ENCODE measurements around the gene CD22. TPM values are rescaled to one million over a fixed set of nuclear protein-coding genes. Genes with fewer than 3 reads are reported as not detected.

The CD22 gene
- total and polyA plus RNA-seq, 2 of the 13 experiments (the other 11 are each of a cell fraction or from before 2014, with no cell fraction given): 0.71 to 1.7 TPM

DNA sequence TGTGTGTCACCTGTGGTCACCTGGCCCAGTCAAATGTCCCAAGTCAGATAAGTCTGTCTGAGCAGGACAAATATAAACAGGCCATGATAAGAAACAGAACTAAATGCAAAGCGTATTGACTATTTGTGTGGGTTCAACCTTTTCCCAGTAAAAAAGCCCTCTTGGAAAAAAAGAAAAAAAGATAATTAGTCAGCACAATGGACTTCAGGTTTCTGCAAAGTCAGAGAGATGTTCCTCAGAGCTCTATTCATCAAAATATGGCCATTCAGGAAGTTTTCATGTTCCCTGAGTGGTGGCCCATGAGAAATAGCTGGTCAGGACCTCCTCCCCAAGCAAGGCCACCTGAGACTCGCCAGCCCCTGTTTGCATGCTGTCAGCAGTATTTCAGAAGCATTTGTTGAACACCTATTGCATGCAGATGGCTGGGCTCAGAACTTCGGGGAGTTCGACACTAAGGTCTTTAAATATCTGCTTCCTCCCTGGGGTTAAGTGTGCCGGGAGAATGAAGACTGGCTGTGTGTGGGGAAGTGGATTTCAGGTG, 32.0 kb downstream of the CD22 start:
- ChIA-PET CTCF (ENCODE audit: low intra/inter-chr PET ratio, low total read pairs) (no interaction called here), POLR2A (no interaction called here)
- Histone ChIP-seq H3K27me3 (ENCODE audit: control insufficient read depth in 1 of 2, insufficient read depth in 2 of 2, low read length in 2 of 2) (peaks cover 8 to 29% of the 10 kb centered on the region in 2 experiments; a peak in 4 of 5 replicates), H3K9me3 (ENCODE audit: low read length) (no peaks in the 10 kb centered on the region), H3K27ac (ENCODE audit: extremely low read length, insufficient read depth, low read length) (no peak overlapping the region), H3K79me2 (ENCODE audit: insufficient read depth, low read length) (no peaks in the 10 kb centered on the region), H3K4me2 (ENCODE audit: low read depth, low read length) (no peak overlapping the region), H2AFZ (ENCODE audit: low read length) (no peak overlapping the region), H4K20me1 (ENCODE audit: insufficient read depth, low read length) (no peaks in the 10 kb centered on the region), H3K9ac (ENCODE audit: insufficient read depth, low read depth, low read length) (no peak overlapping the region), H3K4me3 (replicated peaks in 1 of 3; ENCODE audit: insufficient read depth in 1 of 3, low read depth in 2 of 3, low read length in 3 of 3) (no peak overlapping the region), H3K36me3 (replicated peaks in 1 of 2; ENCODE audit: control insufficient read depth in 1 of 2, insufficient read depth in 2 of 2, low read length in 2 of 2) (no peaks in the 10 kb centered on the region), H3K4me1 (ENCODE audit: insufficient read depth, low read length) (peaks cover 18% of the 10 kb centered on the region)
- no peak for DNase-seq (ENCODE audit: low spot score)
- ATAC-seq: no peak
- in situ Hi-C loops (cut with HindIII; ENCODE audit: extremely low pct_ligation_motif_present, low pct_unique_long_range_greater_than_20kb): no loop called here
- BruUV-seq (replicated peaks): no TSS peak
- no peak for FAIRE-seq
- WGBS (ENCODE audit: low lambda C conversion rate): 9% methylated on average over 4 of the region's 5 CpGs
- intact Hi-C loops (cut with micrococcal nuclease; ENCODE audit: unreplicated experiment): no loop called here
- TF ChIP-seq ZNF605 (CRISPR knock-in tag; IDR thresholded peaks at IDR 0.05): no peak
- no peak for TF ChIP-seq ZNF768 (CRISPR knock-in tag; IDR thresholded peaks at IDR 0.05)
- no peak for TF ChIP-seq ZNF124 (CRISPR knock-in tag; IDR thresholded peaks at IDR 0.05)
- no peak for TF ChIP-seq ZNF570 (CRISPR knock-in tag; IDR thresholded peaks at IDR 0.05; ENCODE audit: borderline replicate concordance)
- peak; percentile 45 for TF ChIP-seq MAFF (IDR thresholded peaks at IDR 0.05; ENCODE audit: low read depth, low read length)
- TF ChIP-seq, protein P1, sequence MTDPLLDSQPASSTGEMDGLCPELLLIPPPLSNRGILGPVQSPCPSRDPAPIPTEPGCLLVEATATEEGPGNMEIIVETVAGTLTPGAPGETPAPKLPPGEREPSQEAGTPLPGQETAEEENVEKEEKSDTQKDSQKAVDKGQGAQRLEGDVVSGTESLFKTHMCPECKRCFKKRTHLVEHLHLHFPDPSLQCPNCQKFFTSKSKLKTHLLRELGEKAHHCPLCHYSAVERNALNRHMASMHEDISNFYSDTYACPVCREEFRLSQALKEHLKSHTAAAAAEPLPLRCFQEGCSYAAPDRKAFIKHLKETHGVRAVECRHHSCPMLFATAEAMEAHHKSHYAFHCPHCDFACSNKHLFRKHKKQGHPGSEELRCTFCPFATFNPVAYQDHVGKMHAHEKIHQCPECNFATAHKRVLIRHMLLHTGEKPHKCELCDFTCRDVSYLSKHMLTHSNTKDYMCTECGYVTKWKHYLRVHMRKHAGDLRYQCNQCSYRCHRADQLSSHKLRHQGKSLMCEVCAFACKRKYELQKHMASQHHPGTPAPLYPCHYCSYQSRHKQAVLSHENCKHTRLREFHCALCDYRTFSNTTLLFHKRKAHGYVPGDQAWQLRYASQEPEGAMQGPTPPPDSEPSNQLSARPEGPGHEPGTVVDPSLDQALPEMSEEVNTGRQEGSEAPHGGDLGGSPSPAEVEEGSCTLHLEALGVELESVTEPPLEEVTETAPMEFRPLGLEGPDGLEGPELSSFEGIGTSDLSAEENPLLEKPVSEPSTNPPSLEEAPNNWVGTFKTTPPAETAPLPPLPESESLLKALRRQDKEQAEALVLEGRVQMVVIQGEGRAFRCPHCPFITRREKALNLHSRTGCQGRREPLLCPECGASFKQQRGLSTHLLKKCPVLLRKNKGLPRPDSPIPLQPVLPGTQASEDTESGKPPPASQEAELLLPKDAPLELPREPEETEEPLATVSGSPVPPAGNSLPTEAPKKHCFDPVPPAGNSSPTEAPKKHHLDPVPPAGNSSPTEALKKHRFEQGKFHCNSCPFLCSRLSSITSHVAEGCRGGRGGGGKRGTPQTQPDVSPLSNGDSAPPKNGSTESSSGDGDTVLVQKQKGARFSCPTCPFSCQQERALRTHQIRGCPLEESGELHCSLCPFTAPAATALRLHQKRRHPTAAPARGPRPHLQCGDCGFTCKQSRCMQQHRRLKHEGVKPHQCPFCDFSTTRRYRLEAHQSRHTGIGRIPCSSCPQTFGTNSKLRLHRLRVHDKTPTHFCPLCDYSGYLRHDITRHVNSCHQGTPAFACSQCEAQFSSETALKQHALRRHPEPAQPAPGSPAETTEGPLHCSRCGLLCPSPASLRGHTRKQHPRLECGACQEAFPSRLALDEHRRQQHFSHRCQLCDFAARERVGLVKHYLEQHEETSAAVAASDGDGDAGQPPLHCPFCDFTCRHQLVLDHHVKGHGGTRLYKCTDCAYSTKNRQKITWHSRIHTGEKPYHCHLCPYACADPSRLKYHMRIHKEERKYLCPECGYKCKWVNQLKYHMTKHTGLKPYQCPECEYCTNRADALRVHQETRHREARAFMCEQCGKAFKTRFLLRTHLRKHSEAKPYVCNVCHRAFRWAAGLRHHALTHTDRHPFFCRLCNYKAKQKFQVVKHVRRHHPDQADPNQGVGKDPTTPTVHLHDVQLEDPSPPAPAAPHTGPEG (CRISPR knock-in tag; IDR thresholded peaks at IDR 0.05): no peak
- TF ChIP-seq CAMTA2 (CRISPR knock-in tag; IDR thresholded peaks at IDR 0.05; ENCODE audit: borderline replicate concordance): no peak
- TF ChIP-seq IKZF4 (CRISPR knock-in tag; IDR thresholded peaks at IDR 0.05; ENCODE audit: borderline replicate concordance, low read depth, not compliant biosample characterization): no peak
- TF ChIP-seq MAFK (conservative IDR thresholded peaks at IDR 0.05 in 1 of 2, IDR thresholded peaks at IDR 0.05 in 1 of 2; ENCODE audit: low read length in 2 of 2): peak in 1 of 2 experiments; percentile 20; a peak in 2 of 4 replicates
- TF ChIP-seq, protein P2, sequence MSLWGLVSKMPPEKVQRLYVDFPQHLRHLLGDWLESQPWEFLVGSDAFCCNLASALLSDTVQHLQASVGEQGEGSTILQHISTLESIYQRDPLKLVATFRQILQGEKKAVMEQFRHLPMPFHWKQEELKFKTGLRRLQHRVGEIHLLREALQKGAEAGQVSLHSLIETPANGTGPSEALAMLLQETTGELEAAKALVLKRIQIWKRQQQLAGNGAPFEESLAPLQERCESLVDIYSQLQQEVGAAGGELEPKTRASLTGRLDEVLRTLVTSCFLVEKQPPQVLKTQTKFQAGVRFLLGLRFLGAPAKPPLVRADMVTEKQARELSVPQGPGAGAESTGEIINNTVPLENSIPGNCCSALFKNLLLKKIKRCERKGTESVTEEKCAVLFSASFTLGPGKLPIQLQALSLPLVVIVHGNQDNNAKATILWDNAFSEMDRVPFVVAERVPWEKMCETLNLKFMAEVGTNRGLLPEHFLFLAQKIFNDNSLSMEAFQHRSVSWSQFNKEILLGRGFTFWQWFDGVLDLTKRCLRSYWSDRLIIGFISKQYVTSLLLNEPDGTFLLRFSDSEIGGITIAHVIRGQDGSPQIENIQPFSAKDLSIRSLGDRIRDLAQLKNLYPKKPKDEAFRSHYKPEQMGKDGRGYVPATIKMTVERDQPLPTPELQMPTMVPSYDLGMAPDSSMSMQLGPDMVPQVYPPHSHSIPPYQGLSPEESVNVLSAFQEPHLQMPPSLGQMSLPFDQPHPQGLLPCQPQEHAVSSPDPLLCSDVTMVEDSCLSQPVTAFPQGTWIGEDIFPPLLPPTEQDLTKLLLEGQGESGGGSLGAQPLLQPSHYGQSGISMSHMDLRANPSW (CRISPR knock-in tag; IDR thresholded peaks at IDR 0.05; ENCODE audit: borderline replicate concordance): no peak
- no peak for TF ChIP-seq ZNF468 (CRISPR knock-in tag; IDR thresholded peaks at IDR 0.05)
- TF ChIP-seq, protein P3, sequence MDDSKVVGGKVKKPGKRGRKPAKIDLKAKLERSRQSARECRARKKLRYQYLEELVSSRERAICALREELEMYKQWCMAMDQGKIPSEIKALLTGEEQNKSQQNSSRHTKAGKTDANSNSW (CRISPR knock-in tag; IDR thresholded peaks at IDR 0.05; ENCODE audit: borderline replicate concordance): no peak
- TF ChIP-seq, protein P4, sequence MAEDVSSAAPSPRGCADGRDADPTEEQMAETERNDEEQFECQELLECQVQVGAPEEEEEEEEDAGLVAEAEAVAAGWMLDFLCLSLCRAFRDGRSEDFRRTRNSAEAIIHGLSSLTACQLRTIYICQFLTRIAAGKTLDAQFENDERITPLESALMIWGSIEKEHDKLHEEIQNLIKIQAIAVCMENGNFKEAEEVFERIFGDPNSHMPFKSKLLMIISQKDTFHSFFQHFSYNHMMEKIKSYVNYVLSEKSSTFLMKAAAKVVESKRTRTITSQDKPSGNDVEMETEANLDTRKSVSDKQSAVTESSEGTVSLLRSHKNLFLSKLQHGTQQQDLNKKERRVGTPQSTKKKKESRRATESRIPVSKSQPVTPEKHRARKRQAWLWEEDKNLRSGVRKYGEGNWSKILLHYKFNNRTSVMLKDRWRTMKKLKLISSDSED (CRISPR knock-in tag; IDR thresholded peaks at IDR 0.05): no peak
- TF ChIP-seq ZNF501 (CRISPR knock-in tag; IDR thresholded peaks at IDR 0.05): no peak
- TF ChIP-seq MAFG (CRISPR knock-in tag; IDR thresholded peaks at IDR 0.05): no peak

All from HepG2 (cell line).